Glomerular endothelial cell (primary cell): Measurements from ENCODE around the gene PIEZO1. TPM values are rescaled to one million over a fixed set of nuclear protein-coding genes. Genes with fewer than 3 reads are reported as not detected.

Source experiments
- DNase-seq: peaks from one replicate; pipeline ENCODE4 v3.0.0-alpha.2; 2011; ENCODE audit warnings: low read depth, low spot score; ENCODE audit errors: extremely low read depth
- total RNA-seq: library from RNA; depleted of rRNA; stranded (reverse); fragments of >200 nt; gene quantifications from 2 replicates; pipeline ENCODE4 v1.2.3, GENCODE V29; 2015

The PIEZO1 gene
- total RNA-seq, 1 donor from 2014 or later = 466 TPM

DNA sequence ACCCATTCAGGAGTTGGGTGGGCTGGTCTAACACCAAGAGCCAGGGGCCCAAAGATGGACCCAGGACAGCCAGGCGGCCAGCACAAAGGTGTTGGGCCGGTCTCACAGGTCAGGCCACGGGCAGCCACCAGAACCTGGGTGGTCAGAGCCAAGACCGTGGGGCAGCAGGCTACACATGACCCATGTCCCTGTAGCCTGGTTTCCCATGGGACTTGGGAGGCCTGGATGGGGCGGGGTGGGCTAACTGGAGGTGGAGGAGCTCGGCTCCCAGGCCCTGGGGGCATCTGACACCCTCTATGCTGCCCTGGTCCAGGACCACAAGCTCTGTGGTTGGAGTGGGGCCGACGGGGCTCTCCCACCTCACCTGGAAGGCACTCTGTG, 61.5 kb downstream of the PIEZO1 start:
- DNase-seq = no peak

DNA sequence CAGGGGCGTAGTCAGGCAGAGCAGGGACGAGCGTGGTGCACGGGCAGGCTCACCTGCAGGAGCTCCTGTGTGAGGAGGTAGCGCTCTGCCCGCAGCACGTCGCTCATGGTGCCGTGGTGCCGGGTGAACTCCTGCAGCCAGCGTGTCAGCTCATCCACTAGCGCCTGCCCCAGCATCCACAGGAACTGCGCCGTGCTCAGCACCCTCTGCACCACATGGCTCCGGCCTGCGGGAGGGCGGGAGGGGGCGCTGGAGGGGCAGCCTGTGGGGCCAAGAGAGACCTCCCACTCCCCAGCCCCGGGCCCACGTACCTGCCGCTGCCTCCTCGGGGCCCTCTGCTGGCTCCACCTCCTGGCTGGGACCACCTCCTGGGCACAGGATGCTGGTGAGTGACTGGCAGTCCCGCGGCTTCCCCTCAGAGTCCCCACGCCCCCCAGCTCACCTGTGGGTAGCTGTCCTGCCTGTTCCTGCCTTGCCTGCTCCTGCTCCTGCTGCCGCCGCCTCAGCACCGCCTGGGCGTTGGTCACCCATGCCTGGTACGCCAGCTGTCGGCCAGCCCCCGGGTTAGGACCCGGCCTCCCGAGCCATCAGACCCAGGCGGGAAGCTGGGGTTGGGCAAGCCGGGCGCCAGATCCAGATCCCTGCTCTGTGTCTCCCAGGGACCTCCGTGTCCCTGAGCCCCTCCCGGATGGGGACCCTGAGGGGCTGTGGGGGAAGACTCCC, 62.1 kb downstream of the PIEZO1 start:
- no peak for DNase-seq

GRCh38 chr16:88721815-88722755, 62.9 kb downstream of the PIEZO1 start:
- no peak for DNase-seq

DNA sequence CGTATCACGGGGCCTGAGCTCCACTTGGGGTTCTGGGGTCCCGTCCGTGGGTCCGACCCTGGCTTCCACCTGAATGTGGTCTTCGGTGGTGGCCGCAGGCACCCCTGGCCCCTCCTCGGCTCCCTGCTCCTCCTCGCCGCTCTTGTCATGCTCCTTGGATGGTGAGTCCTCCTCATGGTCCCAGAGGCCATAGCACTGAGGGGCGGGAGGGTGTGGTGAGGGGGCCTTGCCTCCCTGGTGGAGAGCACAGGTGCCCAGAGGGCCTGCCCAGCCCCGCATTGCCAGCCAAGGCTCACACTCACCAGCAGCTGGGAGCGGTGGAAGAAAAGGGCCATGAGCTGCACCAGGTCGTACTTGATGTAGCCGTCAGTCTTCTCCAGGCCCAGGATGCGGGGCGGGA, 63.8 kb downstream of the PIEZO1 start:
- no peak for DNase-seq

GRCh38 chr16:88720396-88720970, 64.5 kb downstream of the PIEZO1 start:
- DNase-seq = no peak

- no peak for DNase-seq
Observed at GRCh38 chr16:88719933-88720296, 65.1 kb downstream of the PIEZO1 start.

GRCh38 chr16:88719267-88719932, 65.6 kb downstream of the PIEZO1 start:
- no peak for DNase-seq

DNA sequence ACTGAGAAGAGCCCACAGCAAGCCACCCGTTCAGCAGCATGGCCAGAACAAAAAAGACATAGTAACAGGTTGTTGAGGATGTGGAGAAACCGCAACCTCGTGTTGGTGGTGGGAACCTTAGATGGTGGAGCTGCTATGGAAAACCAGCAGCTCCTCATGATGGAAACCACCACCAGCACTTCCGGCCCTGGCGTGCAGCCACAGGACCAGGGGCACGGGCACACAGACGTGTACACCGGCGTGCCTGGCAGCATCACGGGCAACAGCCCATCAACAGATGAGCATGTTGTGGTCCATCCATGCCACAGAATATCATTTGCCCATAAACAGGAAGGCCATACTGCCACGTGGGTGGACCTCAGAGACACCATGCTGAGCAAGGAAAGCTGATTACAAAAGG, 66.8 kb downstream of the PIEZO1 start:
- no peak for DNase-seq

GRCh38 chr16:88716601-88717001, 68.4 kb downstream of the PIEZO1 start:
- DNase-seq = no peak

DNA sequence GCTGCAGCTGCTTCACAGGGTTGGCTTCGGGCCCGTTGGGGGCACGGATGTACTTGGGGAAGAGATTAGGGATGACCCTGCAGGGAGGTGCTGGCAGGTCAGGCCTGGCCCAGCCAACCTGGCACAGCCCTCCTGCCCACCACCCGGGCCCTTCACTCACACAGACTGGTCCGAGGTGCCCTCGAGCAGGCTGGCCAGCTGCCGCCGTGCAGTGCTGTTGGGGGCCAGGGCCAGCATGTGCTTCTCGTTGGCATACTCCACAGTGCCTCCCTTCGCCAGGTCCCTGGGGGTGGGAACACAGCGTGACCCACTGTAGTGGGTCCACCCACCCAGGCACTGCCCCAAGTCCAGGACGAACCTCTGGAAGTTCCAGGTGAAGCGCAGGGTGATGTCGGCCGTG, 68.8 kb downstream of the PIEZO1 start:
- DNase-seq = no peak

DNA sequence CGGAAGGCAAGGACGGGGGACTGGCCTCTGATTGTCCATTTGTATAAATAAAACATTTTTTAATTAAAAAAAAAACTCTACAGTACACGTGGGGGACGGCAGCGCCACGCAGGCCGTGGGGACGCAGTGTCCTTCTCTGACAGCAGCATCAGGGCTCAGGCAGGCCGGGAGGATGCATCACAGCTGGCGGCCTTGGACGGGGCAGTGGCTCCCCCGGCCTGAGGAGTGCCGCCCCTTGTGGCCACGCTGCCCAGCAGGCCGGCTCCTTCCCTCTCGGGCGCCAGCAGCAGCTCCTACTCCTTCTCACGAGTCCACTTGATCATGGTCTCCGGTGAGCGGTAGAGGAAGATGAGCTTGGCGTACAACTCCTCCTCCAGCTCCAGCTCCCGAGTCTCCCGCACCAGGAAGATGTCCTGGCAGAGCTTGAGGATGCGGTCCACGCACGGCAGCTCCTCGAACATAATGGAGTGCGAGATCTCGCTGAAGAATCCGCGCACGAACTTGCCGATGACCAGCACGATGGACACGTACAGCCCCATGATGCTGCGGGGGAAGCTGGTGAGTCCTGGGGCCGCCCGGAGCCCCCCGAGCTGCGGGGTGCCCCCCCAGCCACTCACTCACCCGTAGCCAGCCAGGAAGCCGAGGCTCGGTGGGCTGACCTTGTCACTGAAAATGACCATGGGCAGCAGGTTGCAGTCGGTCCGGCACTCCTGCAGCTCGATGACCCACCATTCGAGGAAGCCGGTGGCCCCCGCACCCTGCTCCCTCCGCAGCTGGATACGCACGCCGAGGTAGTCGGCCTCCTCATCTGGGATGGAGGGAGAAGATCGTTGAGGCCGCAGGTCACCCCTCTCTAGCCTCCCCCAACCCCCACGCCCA, 69.5 kb downstream of the PIEZO1 start:
- DNase-seq = no peak

DNA sequence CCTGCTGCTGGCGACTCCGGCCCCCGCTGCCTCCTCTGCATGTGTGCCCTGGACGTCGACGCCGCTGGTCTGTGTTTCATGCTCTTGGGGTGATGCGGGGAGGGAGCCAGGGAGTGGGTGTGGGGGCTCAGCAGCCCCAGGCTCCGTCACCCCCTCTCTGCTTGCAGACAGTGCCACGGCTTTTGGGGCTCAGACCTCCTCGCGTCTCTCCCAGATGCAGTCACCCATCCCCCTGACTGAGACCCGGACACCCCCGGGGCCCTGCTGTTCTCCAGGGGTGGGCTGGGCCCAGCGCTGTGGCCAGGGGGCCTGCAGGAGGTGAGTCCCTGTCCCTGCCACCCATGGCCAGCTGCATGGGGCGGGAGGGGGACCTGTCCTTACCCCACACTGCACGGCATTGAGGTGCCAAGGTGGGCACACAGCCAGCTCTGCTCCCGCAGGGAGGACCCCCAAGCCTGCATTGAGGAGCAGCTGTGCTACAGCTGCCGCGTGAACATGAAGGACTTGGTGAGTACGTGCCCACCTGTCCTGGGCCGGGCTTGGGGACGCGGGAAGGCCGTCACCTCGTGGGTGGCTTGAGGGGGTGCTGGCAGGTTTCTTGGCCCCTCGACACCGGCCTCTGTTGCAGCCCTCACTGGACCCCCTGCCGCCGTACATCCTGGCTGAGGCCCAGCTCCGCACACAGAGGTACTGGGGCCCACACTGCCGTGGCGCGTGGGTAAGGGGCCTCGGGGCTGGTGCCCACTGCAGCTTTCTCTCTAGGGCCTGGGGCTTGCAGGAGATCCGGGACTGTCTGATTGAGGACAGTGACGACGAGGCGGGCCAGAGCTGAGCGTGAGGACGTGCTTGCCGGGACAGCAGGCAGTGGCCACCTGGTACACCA, 70.4 kb downstream of the PIEZO1 start:
- DNase-seq = no peak

DNA sequence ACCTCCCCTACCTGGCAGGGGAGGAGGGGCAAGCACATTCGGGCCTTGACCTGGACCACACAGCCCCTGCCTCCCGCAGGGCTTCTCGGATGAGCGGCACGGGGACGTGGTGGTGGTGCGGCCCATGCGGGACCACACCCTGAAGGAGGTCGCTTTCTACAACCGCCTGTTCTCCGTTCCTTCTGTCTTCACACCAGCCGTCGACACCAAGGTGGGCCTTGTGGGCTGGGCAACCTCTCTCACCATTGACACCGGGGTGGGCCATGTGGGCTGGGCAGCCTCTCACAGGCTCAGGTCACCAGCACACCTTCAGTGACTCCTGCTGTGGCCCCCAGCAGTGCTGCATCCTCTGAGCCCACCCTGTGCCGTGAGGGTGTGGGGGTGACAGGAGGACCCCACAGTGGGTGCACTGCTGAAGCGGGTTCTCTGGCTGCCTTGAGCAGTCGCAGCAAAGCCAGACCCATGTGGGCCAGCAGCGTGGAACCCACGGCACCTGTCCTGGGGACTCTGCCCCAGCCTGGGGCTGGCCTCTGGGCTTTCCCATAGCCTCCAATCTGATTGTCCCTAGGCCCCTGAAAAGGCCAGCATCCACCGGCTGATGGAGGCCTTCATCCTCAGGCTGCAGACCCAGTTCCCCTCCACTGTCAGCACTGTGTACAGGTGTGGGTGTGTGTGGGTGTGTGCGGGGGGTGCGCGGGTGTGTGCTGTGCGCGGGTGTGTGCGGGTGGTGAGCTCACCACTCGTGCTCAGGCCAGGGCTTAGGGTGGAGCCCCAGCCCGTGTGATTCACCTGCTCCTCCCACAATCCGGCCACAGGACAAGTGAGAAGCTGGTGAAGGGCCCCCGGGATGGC, 71.2 kb downstream of the PIEZO1 start:
- no peak for DNase-seq

- DNase-seq = no peak
Observed at GRCh38 chr16:88713054-88713453, 72.0 kb downstream of the PIEZO1 start.

GRCh38 chr16:88712362-88712979, 72.5 kb downstream of the PIEZO1 start:
- DNase-seq = no peak

DNA sequence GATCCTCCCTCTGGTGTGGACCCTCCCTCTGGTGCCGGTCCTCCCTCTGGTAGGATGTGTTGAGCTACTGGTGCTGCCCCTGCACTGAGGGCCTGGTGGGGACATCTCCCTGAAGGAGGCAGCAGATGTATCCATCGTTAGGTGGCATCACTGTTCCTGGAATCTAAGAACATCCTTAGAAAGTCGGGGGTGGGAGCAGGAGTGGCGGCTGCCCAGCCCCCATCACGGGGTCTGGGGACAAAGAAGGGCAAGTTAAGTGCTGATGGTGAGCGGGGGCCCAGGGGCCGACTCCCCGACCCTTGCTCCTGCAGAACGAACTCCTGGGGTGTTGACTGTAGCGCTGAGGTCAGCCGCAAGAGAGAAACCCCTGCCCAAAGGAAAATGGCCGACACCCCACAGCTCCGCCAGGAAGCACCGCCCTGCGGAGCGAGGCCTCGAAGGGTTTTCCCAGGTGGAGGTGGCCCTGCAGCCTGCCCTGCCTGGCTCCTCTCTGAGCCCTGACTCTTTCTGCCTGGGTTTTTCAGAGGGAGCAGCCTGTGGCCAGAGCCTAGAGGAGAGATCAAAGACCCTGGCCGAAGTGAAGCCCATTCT, 73.2 kb downstream of the PIEZO1 start:
- DNase-seq = no peak

DNA sequence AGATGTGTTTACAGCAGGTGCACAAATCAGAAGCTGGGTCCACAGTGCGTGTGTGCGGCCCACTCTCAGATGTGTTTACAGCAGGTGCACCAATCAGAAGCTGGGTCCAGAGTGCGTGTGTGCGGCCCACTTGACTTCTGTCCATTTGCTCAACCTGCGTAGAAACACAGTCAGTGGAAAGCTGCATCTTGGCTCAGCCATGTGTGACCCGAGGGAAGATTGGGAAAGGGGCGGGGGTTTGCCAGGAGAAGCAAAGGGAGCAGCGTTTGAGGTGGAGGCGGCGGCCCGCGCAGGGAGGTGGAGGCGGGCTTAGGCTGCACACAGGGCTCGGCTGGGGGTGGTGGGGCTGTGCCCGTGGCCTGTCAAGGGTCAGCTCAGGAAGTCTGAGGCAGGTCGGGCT, 74.5 kb downstream of the PIEZO1 start:
- no peak for DNase-seq
